CD4-positive, alpha-beta memory T cell (primary cell): Measurements from ENCODE around the gene ZNF740. TPM values are rescaled to one million over a fixed set of nuclear protein-coding genes. Genes with fewer than 3 reads are reported as not detected.

Source experiments
- CTCF ChIA-PET: fragments of 350-600 bp; sonication (Branson Sonifier 250); formaldehyde crosslinking; loops from one replicate; lab custom pipeline; 2021; ENCODE audit warnings: inconsistent platforms; ENCODE audit not compliant: partially characterized antibody; lab: Charles Lee
- POLR2A ChIA-PET: fragments of 350-600 bp; sonication (Branson Sonifier 250); formaldehyde crosslinking; loops from one replicate; lab custom pipeline; 2021; ENCODE audit not compliant: partially characterized antibody; lab: Charles Lee
- DNase-seq, 5 donors: peaks; one replicate each; pipeline versions ENCODE4 v3.0.0 to v3.0.0-alpha.2; 2020 to 2022; ENCODE audit warnings: mixed read lengths in 1 of 5
- H3K27ac ChIP-seq: one replicate; pipeline ENCODE4 v1.7.0; 2013; ENCODE audit warnings: low read depth, low read length
- H3K27me3 ChIP-seq: 2 replicates; pipeline ENCODE4 v1.7.0; 2013; ENCODE audit warnings: mild to moderate bottlenecking, low read length, moderate library complexity; ENCODE audit not compliant: insufficient read depth
- H3K36me3 ChIP-seq: 2 replicates; pipeline ENCODE4 v1.7.0; 2013; ENCODE audit warnings: mild to moderate bottlenecking, low read length, moderate library complexity; ENCODE audit not compliant: insufficient read depth
- H3K4me1 ChIP-seq: 2 replicates; pipeline ENCODE4 v1.7.0; 2013; ENCODE audit warnings: mild to moderate bottlenecking, low read length, moderate library complexity; ENCODE audit not compliant: insufficient read depth
- H3K4me3 ChIP-seq, 2 donors: one replicate each; pipeline ENCODE4 v1.7.0; 2013; ENCODE audit warnings: low read length in 2 of 2, mild to moderate bottlenecking in 1 of 2
- H3K9me3 ChIP-seq, 2 donors: one replicate each; pipeline ENCODE4 v1.7.0; 2013; ENCODE audit warnings: low read length in 2 of 2, control low read depth in 1 of 2; ENCODE audit not compliant: control insufficient read depth in 1 of 2
- H3K27ac Mint-ChIP-seq, 7 donors: one replicate each; pipeline ENCODE4 v1.8.0; 2020 to 2021; ENCODE audit warnings: mixed read lengths in 7 of 7, mild to moderate bottlenecking in 6 of 7, inconsistent platforms in 3 of 7, moderate library complexity in 3 of 7
- H3K27me3 Mint-ChIP-seq, 2 donors: one replicate each; pipeline ENCODE4 v1.8.0; 2020 to 2021; ENCODE audit warnings: mixed read lengths in 2 of 2
- H3K36me3 Mint-ChIP-seq, 2 donors: one replicate each; pipeline ENCODE4 v1.8.0; 2020 to 2021; ENCODE audit warnings: mixed read lengths in 2 of 2, inconsistent platforms in 1 of 2, mild to moderate bottlenecking in 1 of 2
- H3K4me1 Mint-ChIP-seq, 4 donors: one replicate each; pipeline ENCODE4 v1.8.0; 2020 to 2021; ENCODE audit warnings: mixed read lengths in 4 of 4, mild to moderate bottlenecking in 1 of 4
- H3K4me3 Mint-ChIP-seq, 8 donors: one replicate each; pipeline ENCODE4 v1.8.0; 2020 to 2021; ENCODE audit warnings: mixed read lengths in 8 of 8, mild to moderate bottlenecking in 7 of 8, moderate library complexity in 6 of 8, inconsistent platforms in 3 of 8
- H3K9me3 Mint-ChIP-seq, 8 donors: one replicate each; pipeline ENCODE4 v1.8.0; 2020 to 2021; ENCODE audit warnings: mixed read lengths in 8 of 8, mild to moderate bottlenecking in 5 of 8, inconsistent platforms in 3 of 8, moderate library complexity in 1 of 8
- intact Hi-C: fragments of 100-400 bp; cut with micrococcal nuclease; formaldehyde crosslinking; loops from one replicate; pipeline ENCODE4 v1.15.1; 2023
- polyA plus RNA-seq, 2 donors: library from polyadenylated mRNA; unstranded; fragments of 300-500 nt; fragmentation: Illumina TruSeq; gene quantifications; one replicate each; pipeline ENCODE4 v1.2.3, GENCODE V29; 2021
- total RNA-seq, 2 experiments: library from RNA; stranded (reverse); gene quantifications; one replicate each; pipeline ENCODE4 v1.2.3, GENCODE V29; 2021

ZNF740 gene
- total RNA-seq: 100 to 1,000 TPM; 109 to 113 TPM
- 1 to 10 TPM in 1 of 2 donors, under 1 TPM in 1; 0.90 to 3.5 TPM for polyA plus RNA-seq

- H3K9me3 ChIP-seq: no peaks in the 10 kb centered on the region
- intact Hi-C loops: loop anchor here (1.0 to 2.0 kb wide), 14 partner anchors 10 to 320 kb away; partner anchors contain the start of genes AAAS, EIF4B, ESPL1 and MYG1
- H3K4me3 ChIP-seq: peak within 1 kb of the TSS; percentile 56 to 74
- peak within 1 kb of the TSS; percentile 89 for H3K27ac ChIP-seq
- H3K4me1 ChIP-seq: peaks cover 50% of the 10 kb centered on the region
- peak within 1 kb of the TSS; percentile 88 to 98 (median 97) for H3K27ac Mint-ChIP-seq
- H3K27me3 Mint-ChIP-seq: no peaks in the 10 kb centered on the region
- H3K36me3 ChIP-seq: peaks cover 29% of the 10 kb centered on the region
- H3K9me3 Mint-ChIP-seq: peaks cover 0 to 2% (median 0%) of the 10 kb centered on the region in 8 donors
- H3K27me3 ChIP-seq: no peaks in the 10 kb centered on the region
- peaks cover 36 to 62% (median 49%) of the 10 kb centered on the region in 4 donors for H3K4me1 Mint-ChIP-seq
- CTCF ChIA-PET: interaction anchor here (0.8 to 4.3 kb wide), 11 partner anchors 9 to 165 kb away, joined by 3 to 51 read pairs (median 8); partner anchors contain the start of gene PFDN5
- POLR2A ChIA-PET: interaction anchor here (0.7 to 17.3 kb wide), 27 partner anchors 10 to 320 kb away, joined by 3 to 463 read pairs (median 7); partner anchors contain the start of genes AAAS, EIF4B, ESPL1 and ITGB7
- H3K36me3 Mint-ChIP-seq: peaks cover 15 to 41% of the 10 kb centered on the region in 2 donors
- peak; percentile 96 to 99 (median 97) for DNase-seq
- H3K4me3 Mint-ChIP-seq: peak within 1 kb of the TSS; percentile 90 to 96 (median 91)
Measured at GRCh38 chr12:53180220-53180930, at the start of gene ZNF740, which contains the start of gene CSAD. TSS of gene ZNF740 (plus strand) at chr12:53180722. CDS start at chr12:53181984, 1,262 bp downstream. TSS of gene CSAD (minus strand) at chr12:53180925. CDS start at chr12:53173470, 7,455 bp downstream.

- Histone ChIP-seq H3K27ac (no peak overlapping the region), H3K9me3 (no peaks in the 10 kb centered on the region), H3K36me3 (no peaks in the 10 kb centered on the region), H3K27me3 (no peaks in the 10 kb centered on the region), H3K4me3 (no peak overlapping the region), H3K4me1 (no peaks in the 10 kb centered on the region)
- peaks cover 0 to 5% (median 1%) of the 10 kb centered on the region in 8 donors for H3K9me3 Mint-ChIP-seq
- intact Hi-C loops: no loop called here
- H3K36me3 Mint-ChIP-seq: peaks cover 0 to 1% of the 10 kb centered on the region in 2 donors
- H3K4me3 Mint-ChIP-seq: no peak overlapping the region
- DNase-seq: no peak
- ChIA-PET CTCF (interaction anchor here (1.3 kb wide), 1 partner anchor 33 kb away, joined by 3 read pairs; no protein-coding TSS in a partner anchor), POLR2A (no interaction called here)
- no peak overlapping the region for H3K27ac Mint-ChIP-seq
- peaks cover 0 to 4% (median 0%) of the 10 kb centered on the region in 4 donors for H3K4me1 Mint-ChIP-seq
- peaks cover 3 to 4% of the 10 kb centered on the region in 2 donors for H3K27me3 Mint-ChIP-seq
Measured at GRCh38 chr12:53131844-53132243, 48.7 kb upstream of the ZNF740 start.

GRCh38 chr12:53133722-53134121, 46.8 kb upstream of the ZNF740 start:
- Mint-ChIP-seq H3K9me3 (peaks cover 0 to 14% (median 11%) of the 10 kb centered on the region in 8 donors), H3K4me1 (no peaks in the 10 kb centered on the region), H3K36me3 (peaks cover 0 to 1% of the 10 kb centered on the region in 2 donors), H3K27me3 (peaks cover under 1 to 6% of the 10 kb centered on the region in 2 donors), H3K4me3 (no peak overlapping the region), H3K27ac (peak overlapping the region in 1 of 7 donors; percentile 46)
- no peaks in the 10 kb centered on the region for H3K36me3 ChIP-seq
- H3K27me3 ChIP-seq: no peaks in the 10 kb centered on the region
- intact Hi-C loops: no loop called here
- H3K4me1 ChIP-seq: no peaks in the 10 kb centered on the region
- no peak for DNase-seq
- no peak overlapping the region for H3K4me3 ChIP-seq
- CTCF ChIA-PET: no interaction called here
- POLR2A ChIA-PET: no interaction called here
- no peak overlapping the region for H3K27ac ChIP-seq
- no peaks in the 10 kb centered on the region for H3K9me3 ChIP-seq

GRCh38 chr12:53143355-53143754, 37.2 kb upstream of the ZNF740 start:
- H3K9me3 ChIP-seq: no peaks in the 10 kb centered on the region
- H3K4me1 ChIP-seq: no peaks in the 10 kb centered on the region
- no peak overlapping the region for H3K27ac Mint-ChIP-seq
- no peaks in the 10 kb centered on the region for H3K36me3 ChIP-seq
- DNase-seq: no peak
- H3K4me3 ChIP-seq: no peak overlapping the region
- no peak overlapping the region for H3K4me3 Mint-ChIP-seq
- POLR2A ChIA-PET: no interaction called here
- H3K27ac ChIP-seq: no peak overlapping the region
- no peaks in the 10 kb centered on the region for H3K27me3 ChIP-seq
- intact Hi-C loops: no loop called here
- no peaks in the 10 kb centered on the region for H3K36me3 Mint-ChIP-seq
- peaks cover 0 to 1% (median 0%) of the 10 kb centered on the region in 4 donors for H3K4me1 Mint-ChIP-seq
- CTCF ChIA-PET: no interaction called here
- H3K9me3 Mint-ChIP-seq: peaks cover 0 to 9% (median 2%) of the 10 kb centered on the region in 8 donors
- peaks cover 2% of the 10 kb centered on the region in 2 donors for H3K27me3 Mint-ChIP-seq

GRCh38 chr12:53145383-53146260, 34.9 kb upstream of the ZNF740 start:
- ChIA-PET POLR2A (no interaction called here), CTCF (no interaction called here)
- intact Hi-C loops: no loop called here
- no peak overlapping the region for H3K27ac Mint-ChIP-seq
- H3K36me3 Mint-ChIP-seq: no peaks in the 10 kb centered on the region
- Histone ChIP-seq H3K36me3 (no peaks in the 10 kb centered on the region), H3K27ac (no peak overlapping the region), H3K4me1 (no peaks in the 10 kb centered on the region), H3K9me3 (no peaks in the 10 kb centered on the region), H3K4me3 (no peak overlapping the region), H3K27me3 (no peaks in the 10 kb centered on the region)
- H3K27me3 Mint-ChIP-seq: no peaks in the 10 kb centered on the region
- H3K4me3 Mint-ChIP-seq: no peak overlapping the region
- no peak for DNase-seq
- peaks cover 0 to 1% (median 0%) of the 10 kb centered on the region in 4 donors for H3K4me1 Mint-ChIP-seq
- no peaks in the 10 kb centered on the region for H3K9me3 Mint-ChIP-seq

GRCh38 chr12:53147181-53147580, 33.3 kb upstream of the ZNF740 start:
- no peak for DNase-seq
- Mint-ChIP-seq H3K9me3 (no peaks in the 10 kb centered on the region), H3K4me3 (no peak overlapping the region), H3K4me1 (peaks cover 0 to 1% (median 0%) of the 10 kb centered on the region in 4 donors), H3K27ac (no peak overlapping the region), H3K36me3 (no peaks in the 10 kb centered on the region), H3K27me3 (no peaks in the 10 kb centered on the region)
- ChIA-PET CTCF (no interaction called here), POLR2A (no interaction called here)
- no peaks in the 10 kb centered on the region for H3K36me3 ChIP-seq
- intact Hi-C loops: no loop called here
- H3K27ac ChIP-seq: no peak overlapping the region
- H3K9me3 ChIP-seq: no peaks in the 10 kb centered on the region
- H3K4me3 ChIP-seq: no peak overlapping the region
- no peaks in the 10 kb centered on the region for H3K4me1 ChIP-seq
- no peaks in the 10 kb centered on the region for H3K27me3 ChIP-seq
